Left kidney (tissue), 2 donors: ENCODE data around the gene SIK3. TPM values are rescaled to one million over a fixed set of nuclear protein-coding genes. Genes with fewer than 3 reads are reported as not detected.

ENCODE experiments used
- DNase-seq: peaks from one replicate; pipeline ENCODE4 v3.0.0-alpha.2; 2013
- polyA plus RNA-seq: library from polyadenylated mRNA; unstranded; fragments of 120-200 nt; gene quantifications from one replicate; pipeline ENCODE4 v1.2.1, GENCODE V29; 2013; ENCODE audit not compliant: insufficient read length

SIK3 gene
- polyA plus RNA-seq, 1 donor: 47.6 TPM

- DNase-seq: no peak
Observed at GRCh38 chr11:116864531-116864930, 233.7 kb downstream of the SIK3 start.

GRCh38 chr11:116862951-116863350 lies 235.3 kb downstream of the SIK3 start:
- DNase-seq: no peak

- no peak for DNase-seq
Observed at GRCh38 chr11:116862185-116862584, 236.0 kb downstream of the SIK3 start.

GRCh38 chr11:116861539-116861938 lies 236.7 kb downstream of the SIK3 start:
- no peak for DNase-seq

- DNase-seq: no peak
Observed at GRCh38 chr11:116860303-116860702, 237.9 kb downstream of the SIK3 start.

GRCh38 chr11:116859175-116859574 lies 239.1 kb downstream of the SIK3 start:
- DNase-seq: no peak

GRCh38 chr11:116857936-116858335 lies 240.3 kb downstream of the SIK3 start:
- DNase-seq: no peak

- no peak for DNase-seq
Observed at GRCh38 chr11:116857316-116857715, 240.9 kb downstream of the SIK3 start.

- DNase-seq: no peak
Observed at GRCh38 chr11:116856423-116856822, 241.8 kb downstream of the SIK3 start.

GRCh38 chr11:116855413-116855812 lies 242.8 kb downstream of the SIK3 start:
- no peak for DNase-seq

GRCh38 chr11:116853461-116854073 lies 244.7 kb downstream of the SIK3 start:
- no peak for DNase-seq

GRCh38 chr11:116852261-116853031 lies 245.8 kb downstream of the SIK3 start:
- no peak for DNase-seq

GRCh38 chr11:116851626-116852025 lies 246.6 kb downstream of the SIK3 start:
- DNase-seq: no peak

GRCh38 chr11:116849486-116849885 lies 248.7 kb downstream of the SIK3 start:
- no peak for DNase-seq

- DNase-seq: no peak
Observed at GRCh38 chr11:116849060-116849459, 249.2 kb downstream of the SIK3 start.

- DNase-seq: no peak
Observed at GRCh38 chr11:116847612-116848011, 250.6 kb downstream of the SIK3 start.

- DNase-seq: no peak
Observed at GRCh38 chr11:116844722-116845121, 253.5 kb downstream of the SIK3 start.

- no peak for DNase-seq
Observed at GRCh38 chr11:116843661-116844060, 254.6 kb downstream of the SIK3 start.

- no peak for DNase-seq
Observed at GRCh38 chr11:116842909-116843308, 255.3 kb downstream of the SIK3 start.

- DNase-seq: no peak
Observed at GRCh38 chr11:116842117-116842516, 256.1 kb downstream of the SIK3 start.

- DNase-seq: no peak
Observed at GRCh38 chr11:116840746-116841296, 257.4 kb downstream of the SIK3 start.

GRCh38 chr11:116840224-116840745 lies 257.9 kb downstream of the SIK3 start:
- no peak for DNase-seq
